Heart right ventricle (tissue), 16 donors: ENCODE results near the gene NLRC5. TPM values are rescaled to one million over a fixed set of nuclear protein-coding genes. Genes with fewer than 3 reads are reported as not detected.
"Not testable (repeated sequence)": the region's sequence is repeated elsewhere in the genome, so short reads cannot be mapped to it uniquely, and the experiment has no call there.

Source experiments
- ATAC-seq, 8 donors: fragments of 200-7000 bp; cut with Tn5 transposase; one replicate each; pipeline ENCODE4 v1.9.1; 2020; ENCODE audit warnings: mild to moderate bottlenecking in 8 of 8, moderate library complexity in 8 of 8, moderate number of reproducible peaks in 1 of 8
- DNase-seq, 2 donors: peaks; one replicate each; pipeline ENCODE4 v3.0.0-alpha.2; 2020
- H3K27ac ChIP-seq, 10 donors: fragments of 200-600 bp; sonication (generic) in 2 of 10; one replicate each; pipeline versions ENCODE4 v1.5.0 to v1.8.0; 2020 to 2022; ENCODE audit warnings: mild to moderate bottlenecking in 3 of 10
- H3K27me3 ChIP-seq, 7 donors: fragments of 200-600 bp; one replicate each; pipeline ENCODE4 v1.8.0; 2021 to 2022; ENCODE audit warnings: mild to moderate bottlenecking in 2 of 7
- H3K36me3 ChIP-seq, 9 donors: fragments of 200-600 bp; sonication (generic) in 1 of 9; one replicate each; pipeline versions ENCODE4 v1.5.0 to v1.8.0; 2020 to 2022; ENCODE audit warnings: mild to moderate bottlenecking in 2 of 9
- H3K4me1 ChIP-seq, 9 donors: fragments of 200-600 bp; sonication (generic) in 1 of 9; one replicate each; pipeline versions ENCODE4 v1.5.0 to v1.8.0; 2020 to 2022; ENCODE audit warnings: mild to moderate bottlenecking in 4 of 9
- H3K4me3 ChIP-seq, 10 donors: fragments of 200-600 bp; sonication (generic) in 2 of 10; one replicate each; pipeline versions ENCODE4 v1.5.0 to v1.8.0; 2020 to 2022; ENCODE audit warnings: mild to moderate bottlenecking in 7 of 10, moderate library complexity in 2 of 10
- H3K9me3 ChIP-seq, 11 donors: fragments of 200-600 bp in 10 of 11; sonication (generic) in 2 of 11; one replicate each; pipeline versions ENCODE4 v1.5.0 to v1.8.0; 2013 to 2022; ENCODE audit warnings: mild to moderate bottlenecking in 2 of 11, control low read depth in 1 of 11, moderate library complexity in 1 of 11
- WGBS, 2 donors: extraction: QIAGEN DNeasy Blood & Tissue Kit; methylation state at CpG; one replicate each; pipeline ENCODE4 v1.1.7; 2013; ENCODE audit warnings: inconsistent platforms in 1 of 2; 5-methylcytosine and 5-hydroxymethylcytosine counted together
- intact Hi-C, 10 donors: fragments of 100-400 bp; cut with DNase I; formaldehyde crosslinking; loops; one replicate each; pipeline versions ENCODE4 v1.11.1 to v1.14.2; 2022
- polyA plus RNA-seq, 2 donors: library from polyadenylated mRNA; stranded (reverse); fragments of 200-250 nt; gene quantifications; one replicate each; pipeline ENCODE4 v1.2.3, GENCODE V29; 2013
- total RNA-seq, 10 donors: library from RNA; stranded (reverse); fragmentation: NEBNext Ultra II Directional in 3 of 10; extraction: Animal tissue kit (Norgen Biotek cat#: 25700) in 3 of 10; gene quantifications; one replicate each; pipeline versions ENCODE4 v1.2.1 to v1.2.4, GENCODE V29; 2021 to 2023
- TF ChIP-seq, protein P1 (sequence below), 9 donors: fragments of 200-600 bp; sonication (generic) in 2 of 9; IDR thresholded peaks; one replicate each; pipeline versions ENCODE4 v1.5.0 to v1.8.0; 2021 to 2022; ENCODE audit warnings: antibody characterized with exemption in 9 of 9, mild to moderate bottlenecking in 5 of 9, moderate library complexity in 1 of 9
- donor health status: Arrhythmogenic right ventricular cardiomyopathy.
- donor health status: ischemic (EF 13 %, LVEDD 7.1; RV severe dilation, severe dysfunction).
- donor health status: healthy with polysubstance abuse.
- donor health status: DM: no; HTN: yes; CAD: no.
- donor health status: DM: no; HTN: no; CAD: no.
- donor health status: ischemic (EF 25% LVEDD 6.9; RV normal size, moderate dysfunction).
- donor health status: ischemic (EF 25% LVEDD 5.7; RV mildly dilated, moderate dysfunction).
- donor health status: healthy.
- donor health status: DM: yes; HTN: yes; CAD: no.
- donor health status: Ischemic cardiomyopathy.
- donor health status: ischemic (EF 35%, LVEDD 5.7; RV mildly dilated, moderate dysfunction).
- donor health status: nonischemic (EF 11% LVEDD 7.7; RV severe dilation, severe dysfunction).
- donor health status: DM: yes; HTN: yes; CAD: no.
- donor health status: PGD.
- donor health status: ischemic (EF 29% LVEDD 5.4; RV normal size, mild dysfunction).
- donor health status: nonischemic (EF 23%, LVEDD 6.1; RV moderate dilation, normal function).

The NLRC5 gene
- total and polyA plus RNA-seq, 12 donors, result 6.2 to 49.6 (median 13.5) TPM

DNA sequence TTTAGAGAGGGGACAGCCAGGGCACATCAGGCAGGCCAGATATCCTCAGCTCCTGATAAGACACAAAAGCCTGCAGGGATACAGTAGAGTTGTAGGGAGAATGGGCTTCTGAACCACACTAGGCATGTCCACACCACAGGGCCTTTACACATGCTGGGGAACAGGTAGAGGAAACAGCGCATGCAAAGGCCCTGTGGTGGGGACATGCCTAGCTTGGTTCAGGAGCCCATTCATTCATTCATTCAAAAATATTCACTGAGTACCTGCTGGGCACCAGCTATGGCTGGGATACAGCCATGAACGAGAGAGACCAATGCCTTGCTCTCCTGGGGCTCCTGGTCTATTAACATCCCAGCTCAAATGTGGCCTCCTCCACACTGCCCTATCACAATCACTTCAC is 107.4 kb downstream of the NLRC5 start:
- Histone ChIP-seq H3K4me1 (peaks cover 10 to 52% (median 32%) of the 10 kb centered on the region in 9 donors), H3K27ac (no peak overlapping the region), H3K36me3 (peaks cover 0 to 8% (median 0%) of the 10 kb centered on the region in 9 donors), H3K4me3 (no peak overlapping the region), H3K27me3 (no peaks in the 10 kb centered on the region), H3K9me3 (no peaks in the 10 kb centered on the region)
- intact Hi-C loops, result loop anchor here in 1 of 10 donors (10.0 kb wide), 1 partner anchor 48 kb away; no protein-coding TSS in a partner anchor
- no peak for ATAC-seq
- TF ChIP-seq, protein P1, sequence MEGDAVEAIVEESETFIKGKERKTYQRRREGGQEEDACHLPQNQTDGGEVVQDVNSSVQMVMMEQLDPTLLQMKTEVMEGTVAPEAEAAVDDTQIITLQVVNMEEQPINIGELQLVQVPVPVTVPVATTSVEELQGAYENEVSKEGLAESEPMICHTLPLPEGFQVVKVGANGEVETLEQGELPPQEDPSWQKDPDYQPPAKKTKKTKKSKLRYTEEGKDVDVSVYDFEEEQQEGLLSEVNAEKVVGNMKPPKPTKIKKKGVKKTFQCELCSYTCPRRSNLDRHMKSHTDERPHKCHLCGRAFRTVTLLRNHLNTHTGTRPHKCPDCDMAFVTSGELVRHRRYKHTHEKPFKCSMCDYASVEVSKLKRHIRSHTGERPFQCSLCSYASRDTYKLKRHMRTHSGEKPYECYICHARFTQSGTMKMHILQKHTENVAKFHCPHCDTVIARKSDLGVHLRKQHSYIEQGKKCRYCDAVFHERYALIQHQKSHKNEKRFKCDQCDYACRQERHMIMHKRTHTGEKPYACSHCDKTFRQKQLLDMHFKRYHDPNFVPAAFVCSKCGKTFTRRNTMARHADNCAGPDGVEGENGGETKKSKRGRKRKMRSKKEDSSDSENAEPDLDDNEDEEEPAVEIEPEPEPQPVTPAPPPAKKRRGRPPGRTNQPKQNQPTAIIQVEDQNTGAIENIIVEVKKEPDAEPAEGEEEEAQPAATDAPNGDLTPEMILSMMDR (IDR thresholded peaks at IDR 0.05), result no peak
- WGBS, 2 donors, result 94 to 98% methylated on average over 2 of the region's 2 CpGs
- no peak for DNase-seq

DNA sequence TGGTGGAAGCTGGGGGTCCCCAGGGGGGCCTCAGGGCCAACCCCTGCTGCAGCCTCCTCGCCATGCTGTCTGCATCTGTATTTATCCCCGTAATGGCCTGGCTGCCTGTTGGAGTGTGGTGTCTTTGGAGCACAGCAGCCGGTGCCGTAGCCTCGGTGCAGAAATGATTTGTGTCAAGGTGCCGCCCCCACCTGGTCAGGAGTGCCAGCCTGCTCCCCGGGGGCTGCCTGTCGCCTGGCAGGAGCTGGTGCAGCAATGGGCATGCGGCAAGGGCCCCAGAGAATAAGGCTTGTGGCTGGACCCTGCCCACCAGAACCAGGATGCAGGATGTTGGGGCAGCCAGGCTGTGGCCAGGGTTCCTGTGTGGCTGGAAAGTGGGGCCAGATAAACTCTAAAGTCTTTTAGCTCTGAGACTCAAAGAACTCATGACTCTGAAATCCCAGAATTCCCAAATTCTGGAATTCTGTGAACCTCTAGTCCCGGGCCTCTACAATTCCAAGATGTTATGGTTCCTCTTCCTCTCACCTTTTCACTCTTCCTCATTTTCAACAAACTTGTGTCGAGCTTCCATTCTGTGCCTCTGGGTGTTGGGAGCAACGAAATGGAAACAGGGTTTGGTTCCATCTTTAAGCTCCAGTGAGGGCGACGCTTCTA is 109.0 kb downstream of the NLRC5 start:
- WGBS, 2 donors, result 68 to 74% methylated on average over 14 of the region's 14 CpGs
- Histone ChIP-seq H3K4me1 (peaks cover 10 to 46% (median 26%) of the 10 kb centered on the region in 9 donors), H3K27ac (no peak overlapping the region), H3K36me3 (peaks cover 0 to 8% (median 0%) of the 10 kb centered on the region in 9 donors), H3K9me3 (no peaks in the 10 kb centered on the region), H3K4me3 (no peak overlapping the region), H3K27me3 (no peaks in the 10 kb centered on the region)
- intact Hi-C loops, result loop anchor here in 1 of 10 donors (10.0 kb wide), 1 partner anchor 46 kb away; no protein-coding TSS in a partner anchor
- DNase-seq (no peak), ATAC-seq (no peak)
- TF ChIP-seq, protein P1 (IDR thresholded peaks at IDR 0.05), result no peak

DNA sequence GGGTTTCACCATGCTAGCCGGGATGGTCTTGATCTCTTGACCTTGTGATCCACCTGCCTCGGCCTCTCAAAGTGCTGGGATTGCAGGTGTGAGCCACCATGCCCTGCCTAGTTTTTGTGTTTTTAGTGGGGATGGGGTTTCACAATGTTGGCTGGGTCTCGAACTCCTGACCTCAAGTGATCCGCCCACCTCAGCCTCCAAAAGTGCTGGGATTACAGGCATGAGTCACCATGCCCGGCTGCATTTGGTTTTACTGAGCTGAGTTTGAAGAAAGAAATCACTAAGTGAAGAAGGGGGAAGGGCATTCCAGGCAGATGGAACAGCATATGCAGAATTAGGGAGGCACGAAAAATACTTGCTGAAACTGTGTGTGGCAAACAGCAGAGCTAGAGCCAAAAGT is 110.6 kb downstream of the NLRC5 start:
- not testable (repeated sequence) for H3K27ac ChIP-seq, H3K4me3 ChIP-seq, H3K36me3 ChIP-seq, DNase-seq, ATAC-seq, H3K27me3 ChIP-seq, H3K9me3 ChIP-seq
- 84 to 90% methylated on average over 6 of the region's 6 CpGs for WGBS, 2 donors
- peaks cover 2 to 37% (median 16%) of the 10 kb centered on the region in 9 donors for H3K4me1 ChIP-seq
- intact Hi-C loops, result loop anchor here in 2 of 10 donors (10.0 kb wide), 2 partner anchors 45 to 55 kb away; no protein-coding TSS in a partner anchor

DNA sequence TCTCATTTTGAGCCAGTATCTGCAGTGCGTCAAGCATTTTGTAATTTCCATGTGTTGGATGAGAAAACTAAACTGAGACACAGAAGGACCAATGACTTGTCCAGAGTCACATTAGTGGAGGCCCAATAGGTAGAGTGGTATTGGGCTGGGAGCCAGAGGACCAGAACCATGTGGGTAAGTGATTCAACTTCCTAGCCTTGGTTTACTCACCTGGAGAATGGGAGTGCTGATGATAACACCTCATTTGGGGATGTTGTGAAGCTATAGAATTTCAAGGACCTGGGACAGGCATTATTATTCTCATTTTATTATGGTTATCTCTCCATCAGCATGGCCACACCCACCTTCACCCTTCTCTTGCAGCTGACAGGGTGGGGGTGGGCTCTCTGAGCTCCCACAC is 111.1 kb downstream of the NLRC5 start:
- no peak for DNase-seq
- H3K36me3 ChIP-seq, result peaks cover 0 to 4% (median 0%) of the 10 kb centered on the region in 9 donors
- H3K4me1 ChIP-seq, result peaks cover 0 to 38% (median 16%) of the 10 kb centered on the region in 9 donors
- H3K27me3 ChIP-seq, result no peaks in the 10 kb centered on the region
- ATAC-seq, result no peak
- H3K4me3 ChIP-seq, result no peak overlapping the region
- intact Hi-C loops, result loop anchor here in 1 of 10 donors (10.0 kb wide), 1 partner anchor 54 kb away; no protein-coding TSS in a partner anchor
- 96 to 100% methylated on average over 1 of the region's 1 CpG for WGBS, 2 donors
- no peak overlapping the region for H3K27ac ChIP-seq
- TF ChIP-seq, protein P1 (IDR thresholded peaks at IDR 0.05), result no peak
- H3K9me3 ChIP-seq, result no peaks in the 10 kb centered on the region
